ENCODE measurements around the gene GBF1. TPM values are rescaled to one million over a fixed set of nuclear protein-coding genes. Genes with fewer than 3 reads are reported as not detected.

Gene GBF1
- polyA plus RNA-seq, 1 donor (not counting 4 experiments of a cell fraction or from before 2014, with no cell fraction given) = 17.4 TPM

DNA sequence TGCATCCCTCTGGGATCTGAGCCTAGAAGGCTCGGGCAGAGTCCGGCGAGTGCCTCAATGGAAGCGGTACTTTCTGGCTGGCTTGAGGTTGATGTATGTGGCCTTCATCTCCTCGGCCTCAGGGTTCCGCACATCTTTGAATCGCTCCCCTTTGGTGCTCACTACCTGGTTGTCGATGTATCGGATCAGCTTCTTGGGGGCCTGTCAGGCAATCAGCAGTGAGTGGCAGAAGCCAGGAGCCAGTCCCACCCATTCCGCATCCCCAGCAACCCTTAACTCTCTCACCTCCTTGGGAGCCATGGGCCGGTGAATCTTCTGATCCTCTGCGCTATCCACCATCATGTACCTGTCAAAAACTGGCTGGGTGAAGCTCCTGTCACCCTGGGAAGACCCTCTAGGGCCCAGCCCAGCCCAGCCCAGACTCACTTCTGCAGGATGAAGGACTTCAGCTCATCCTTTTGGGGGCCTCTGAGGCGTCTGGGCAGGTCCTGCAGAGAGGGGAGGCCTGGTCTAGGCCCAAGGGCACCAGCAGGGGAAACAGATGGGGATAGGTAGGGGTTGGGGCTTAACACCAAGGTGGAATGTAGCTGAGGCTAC is 178.1 kb downstream of the GBF1 start:
- no peak overlapping the region for H3K4me3 ChIP-seq (ENCODE audit: control insufficient read depth in 2 of 3, extremely low read depth in 1 of 3, insufficient read depth in 2 of 3, low read depth in 1 of 3, low read length in 3 of 3)
- peaks cover 8 to 17% of the 10 kb centered on the region in 2 experiments for H3K36me3 ChIP-seq (ENCODE audit: control insufficient read depth in 2 of 2, extremely low read depth in 1 of 2, insufficient read depth in 2 of 2, low read length in 2 of 2)
- peaks cover 3% of the 10 kb centered on the region for H3K79me2 ChIP-seq (ENCODE audit: control insufficient read depth, insufficient read depth, low read length)
- H3K4me2 ChIP-seq (ENCODE audit: control insufficient read depth, extremely low read depth, insufficient read depth, low read depth, low read length) = no peak overlapping the region
- DNase-seq (ENCODE audit: low read depth, low spot score) (no peak), FAIRE-seq (no peak)
- H2AFZ ChIP-seq (ENCODE audit: control insufficient read depth, low read length) = no peak overlapping the region
- H3K9me3 ChIP-seq (ENCODE audit: control insufficient read depth, low read depth, low read length) = no peaks in the 10 kb centered on the region
- no peaks in the 10 kb centered on the region for H3K9me1 ChIP-seq (ENCODE audit: control insufficient read depth, extremely low read depth, insufficient read depth, low read length)
- peaks cover 29% of the 10 kb centered on the region for H3K4me1 ChIP-seq (ENCODE audit: control insufficient read depth, extremely low read depth, insufficient read depth, low read length)
- no peak for TF ChIP-seq EZH2 (IDR thresholded peaks at IDR 0.05; ENCODE audit: low read length)
- TF ChIP-seq CTCF (optimal IDR thresholded peaks at IDR 0.05 in 1 of 3, IDR thresholded peaks at IDR 0.05 in 1 of 3, conservative IDR thresholded peaks at IDR 0.05 in 1 of 3; ENCODE audit: extremely low read depth in 1 of 3, insufficient read depth in 2 of 3, low read length in 3 of 3) = no peak
- H4K20me1 ChIP-seq (ENCODE audit: control insufficient read depth, extremely low read depth, insufficient read depth, low read length) = no peaks in the 10 kb centered on the region
- no peak overlapping the region for H3K9ac ChIP-seq (ENCODE audit: control insufficient read depth, extremely low read depth, insufficient read depth, low read length)
- dilution Hi-C loops (cut with MboI; ENCODE audit: extremely low pct_ligation_motif_present, low sequenced_read_pairs) = no loop called here
- H3K27ac ChIP-seq (ENCODE audit: control insufficient read depth, insufficient read depth, low read length) = no peak overlapping the region
- peaks cover 8% of the 10 kb centered on the region for H3K27me3 ChIP-seq (ENCODE audit: control insufficient read depth, extremely low read depth, insufficient read depth, low read length)

DNA sequence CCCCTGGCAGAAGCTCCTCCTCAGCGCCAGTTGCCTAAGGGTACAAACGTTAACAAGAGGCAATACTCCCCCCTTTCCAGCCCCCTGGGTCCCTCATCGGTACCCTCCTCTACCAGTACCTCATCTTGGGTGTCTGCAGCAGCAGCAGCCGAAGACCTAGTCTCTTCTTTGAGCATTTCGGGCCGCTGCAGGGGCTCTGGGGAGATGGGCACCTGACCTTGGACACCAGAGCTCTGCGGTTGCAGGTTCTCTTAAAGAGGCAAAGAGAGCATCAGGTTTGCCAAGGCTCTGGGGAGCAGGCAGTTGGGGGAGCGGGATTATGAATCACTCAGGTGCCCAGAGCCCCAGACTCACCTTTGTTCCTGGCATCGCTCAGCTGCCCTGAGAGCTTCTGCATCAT is 178.8 kb downstream of the GBF1 start:
- no peak overlapping the region for H3K4me3 ChIP-seq (ENCODE audit: control insufficient read depth in 2 of 3, extremely low read depth in 1 of 3, insufficient read depth in 2 of 3, low read depth in 1 of 3, low read length in 3 of 3)
- peaks cover 27% of the 10 kb centered on the region for H3K4me1 ChIP-seq (ENCODE audit: control insufficient read depth, extremely low read depth, insufficient read depth, low read length)
- no peak for TF ChIP-seq EZH2 (IDR thresholded peaks at IDR 0.05; ENCODE audit: low read length)
- no peak for TF ChIP-seq CTCF (optimal IDR thresholded peaks at IDR 0.05 in 1 of 3, IDR thresholded peaks at IDR 0.05 in 1 of 3, conservative IDR thresholded peaks at IDR 0.05 in 1 of 3; ENCODE audit: extremely low read depth in 1 of 3, insufficient read depth in 2 of 3, low read length in 3 of 3)
- H4K20me1 ChIP-seq (ENCODE audit: control insufficient read depth, extremely low read depth, insufficient read depth, low read length) = no peaks in the 10 kb centered on the region
- no peaks in the 10 kb centered on the region for H3K9me1 ChIP-seq (ENCODE audit: control insufficient read depth, extremely low read depth, insufficient read depth, low read length)
- H3K36me3 ChIP-seq (ENCODE audit: control insufficient read depth in 2 of 2, extremely low read depth in 1 of 2, insufficient read depth in 2 of 2, low read length in 2 of 2) = peaks cover 8 to 17% of the 10 kb centered on the region in 2 experiments
- H3K27me3 ChIP-seq (ENCODE audit: control insufficient read depth, extremely low read depth, insufficient read depth, low read length) = peaks cover 2% of the 10 kb centered on the region
- dilution Hi-C loops (cut with MboI; ENCODE audit: extremely low pct_ligation_motif_present, low sequenced_read_pairs) = no loop called here
- peaks cover 3% of the 10 kb centered on the region for H3K79me2 ChIP-seq (ENCODE audit: control insufficient read depth, insufficient read depth, low read length)
- FAIRE-seq (no peak), DNase-seq (ENCODE audit: low read depth, low spot score) (no peak)
- H3K9me3 ChIP-seq (ENCODE audit: control insufficient read depth, low read depth, low read length) = no peaks in the 10 kb centered on the region
- H2AFZ ChIP-seq (ENCODE audit: control insufficient read depth, low read length) = no peak overlapping the region
- H3K9ac ChIP-seq (ENCODE audit: control insufficient read depth, extremely low read depth, insufficient read depth, low read length) = no peak overlapping the region
- no peak overlapping the region for H3K4me2 ChIP-seq (ENCODE audit: control insufficient read depth, extremely low read depth, insufficient read depth, low read depth, low read length)
- no peak overlapping the region for H3K27ac ChIP-seq (ENCODE audit: control insufficient read depth, insufficient read depth, low read length)
